ENCODE data around the gene FLYWCH2.

FLYWCH2 gene
- total RNA-seq, result 5.9 to 10.5 (median 7.5) reads per million in 4 donors

GRCh38 chr16:2882650-2883457 lies at the start of gene FLYWCH2:
FLYWCH2 (plus strand) TSS chr16:2883215; CDS start chr16:2896450, 13,235 bp downstream.
- DNase-seq, result peak; percentile 97 to 99 (median 98)

DNA sequence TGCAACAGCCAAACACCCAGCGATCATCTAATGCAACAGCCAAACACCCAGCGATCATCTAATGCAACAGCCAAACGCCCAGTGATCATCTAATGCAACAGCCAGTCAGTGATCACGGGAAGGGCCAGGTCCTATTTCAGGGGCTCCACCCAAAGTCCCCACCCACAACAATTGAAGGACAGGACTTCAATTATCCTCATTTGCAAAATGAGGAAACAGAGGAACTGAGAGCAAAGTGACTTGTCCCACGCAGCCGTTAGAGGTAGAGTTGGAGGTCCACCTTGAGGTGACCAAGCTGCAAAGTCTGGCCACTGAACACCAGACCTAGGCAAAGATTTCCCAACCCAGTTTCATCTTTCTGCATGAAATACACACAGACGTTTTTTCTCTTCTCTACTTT lies 49.2 kb upstream of the FLYWCH2 start:
- DNase-seq, result no peak

- DNase-seq, result no peak
Measured at GRCh38 chr16:2834968-2835367, 48.0 kb upstream of the FLYWCH2 start.

- no peak for DNase-seq
Measured at GRCh38 chr16:2835638-2836493, 47.1 kb upstream of the FLYWCH2 start.

- no peak for DNase-seq
Measured at GRCh38 chr16:2836646-2837508, 46.1 kb upstream of the FLYWCH2 start.

DNA sequence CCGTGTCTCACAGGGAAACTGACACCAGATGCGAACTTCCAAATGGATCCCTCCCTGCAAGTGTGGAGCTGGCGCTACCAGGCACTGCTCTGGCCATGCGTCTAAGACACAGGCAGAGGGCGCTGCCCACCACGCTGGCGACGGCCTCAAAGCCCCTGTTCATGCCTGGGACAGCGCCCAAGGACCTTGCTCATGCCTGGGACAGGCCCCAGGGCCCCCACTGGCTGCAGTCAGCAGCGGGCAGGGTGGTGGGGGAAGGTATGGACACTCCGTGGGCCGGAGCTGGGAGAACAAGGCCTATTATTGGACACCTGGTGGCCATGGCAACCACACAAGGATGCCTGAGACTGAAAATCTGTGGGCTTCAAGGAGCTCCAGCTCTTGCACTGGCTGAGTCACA lies 44.1 kb upstream of the FLYWCH2 start:
- peak in 4 of 5 donors; percentile 37 to 63 (median 44) for DNase-seq

DNA sequence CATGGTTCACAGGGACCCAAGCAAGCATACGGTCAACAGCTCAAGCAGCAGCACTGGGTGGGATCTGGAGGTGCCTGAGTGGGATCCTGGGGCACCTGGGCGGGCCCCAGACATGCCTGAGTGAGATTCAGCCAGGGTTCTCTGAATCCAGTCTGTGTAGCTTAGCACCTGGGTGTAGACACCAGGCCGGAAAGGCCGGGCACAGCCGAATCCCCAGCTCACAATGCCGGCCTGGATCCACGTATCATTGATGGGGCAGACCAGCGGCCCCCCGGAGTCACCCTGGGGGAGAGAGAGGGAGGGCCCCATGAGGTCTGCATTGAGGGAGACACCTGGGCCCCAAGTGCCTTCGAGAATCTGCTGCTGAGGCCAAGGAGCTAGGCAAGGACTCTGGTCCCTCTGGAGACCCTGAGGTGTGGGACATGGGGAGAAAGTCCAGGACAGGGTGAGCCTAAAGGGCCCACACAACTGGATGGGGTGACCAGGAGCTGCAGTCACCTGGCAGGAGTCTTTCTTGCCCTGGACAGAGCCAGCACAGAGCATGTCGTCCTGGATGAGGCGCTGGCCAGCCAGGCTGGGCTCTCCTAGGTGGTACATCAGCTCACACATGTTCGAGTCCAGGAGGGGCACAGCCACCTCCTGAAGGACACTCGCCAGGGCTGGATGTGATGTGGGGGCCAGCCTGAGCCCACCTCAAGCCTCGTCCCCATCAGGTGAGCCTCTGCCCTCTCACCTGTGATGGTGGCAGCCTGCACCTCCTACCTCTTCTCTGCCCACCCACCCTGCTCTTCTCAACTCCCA lies 43.2 kb upstream of the FLYWCH2 start:
- DNase-seq, result no peak

- DNase-seq, result no peak
Measured at GRCh38 chr16:2840914-2841313, 42.1 kb upstream of the FLYWCH2 start.

- no peak for DNase-seq
Measured at GRCh38 chr16:2841606-2842339, 41.2 kb upstream of the FLYWCH2 start.

DNA sequence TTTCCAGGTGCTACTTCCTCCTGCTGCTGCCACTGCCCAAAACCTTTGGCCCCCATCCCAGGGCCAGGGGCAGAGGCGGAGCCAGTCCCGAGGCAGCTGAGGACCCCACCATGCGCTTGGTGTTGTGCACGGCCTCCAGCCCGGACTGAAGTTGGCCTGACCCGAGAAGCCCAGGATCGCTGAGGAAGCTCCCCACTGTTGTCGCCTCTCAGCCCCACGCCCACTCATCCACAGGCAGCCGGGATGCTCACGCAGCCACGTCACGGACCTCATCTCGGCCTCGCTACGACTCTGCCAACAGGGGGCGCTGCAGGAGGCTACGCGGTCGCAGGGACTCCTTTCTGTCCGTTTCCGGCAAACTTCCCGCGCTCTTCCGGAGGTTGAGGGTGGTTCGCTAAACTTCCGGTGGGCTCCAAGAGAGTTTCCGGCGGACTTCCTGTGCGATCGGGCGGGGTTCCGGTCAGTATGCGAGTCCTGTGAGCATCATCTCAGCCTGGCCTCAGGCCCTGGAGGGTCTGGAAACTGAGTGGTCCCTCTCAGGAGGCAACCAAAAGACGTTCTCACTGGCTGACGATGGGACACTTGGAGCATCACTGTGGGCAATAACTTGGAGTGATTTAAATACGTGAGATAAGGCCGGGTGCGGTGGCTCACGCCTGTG lies 40.5 kb upstream of the FLYWCH2 start:
- DNase-seq, result peak in 4 of 5 donors; percentile 44 to 88 (median 47)

GRCh38 chr16:2843526-2843925 lies 39.5 kb upstream of the FLYWCH2 start:
- DNase-seq, result no peak

- no peak for DNase-seq
Measured at GRCh38 chr16:2845116-2845515, 37.9 kb upstream of the FLYWCH2 start.

DNA sequence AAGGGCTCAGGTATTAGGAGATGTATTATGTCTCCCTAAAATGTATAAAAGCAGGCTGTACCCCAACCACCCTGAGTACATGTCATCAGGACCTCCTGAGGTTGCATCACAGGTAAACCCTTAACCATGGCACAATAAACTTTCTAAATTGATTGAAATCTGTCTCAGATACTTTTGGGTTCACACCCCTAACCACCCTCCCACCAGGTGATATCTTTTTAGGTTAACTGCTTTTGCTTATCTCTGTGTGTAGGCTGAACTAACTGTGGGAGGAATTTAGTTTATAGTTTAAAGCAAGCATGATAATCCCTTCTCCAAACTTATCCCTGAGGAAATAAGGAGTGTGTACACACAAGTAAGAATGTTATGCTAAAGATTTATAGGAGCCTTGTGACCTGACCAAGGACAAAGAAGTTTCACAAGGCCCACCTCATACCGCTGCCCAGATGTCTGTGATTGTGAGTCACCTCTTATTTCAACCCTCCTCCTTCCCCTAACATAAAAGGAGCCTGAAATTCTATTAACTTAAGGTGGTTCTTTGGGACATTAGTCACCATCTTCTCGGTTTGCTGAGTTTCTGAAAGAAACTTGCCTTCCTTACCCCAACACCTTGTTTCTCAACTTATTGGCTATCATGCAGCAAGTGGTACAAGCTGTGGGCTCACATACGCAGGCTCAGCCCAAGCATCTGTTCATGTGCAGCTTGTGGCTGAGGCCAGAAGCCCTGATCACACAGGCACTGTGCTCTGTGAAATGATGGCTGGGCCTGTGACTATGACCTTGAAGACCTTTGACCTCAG lies 36.3 kb upstream of the FLYWCH2 start:
- no peak for DNase-seq

DNA sequence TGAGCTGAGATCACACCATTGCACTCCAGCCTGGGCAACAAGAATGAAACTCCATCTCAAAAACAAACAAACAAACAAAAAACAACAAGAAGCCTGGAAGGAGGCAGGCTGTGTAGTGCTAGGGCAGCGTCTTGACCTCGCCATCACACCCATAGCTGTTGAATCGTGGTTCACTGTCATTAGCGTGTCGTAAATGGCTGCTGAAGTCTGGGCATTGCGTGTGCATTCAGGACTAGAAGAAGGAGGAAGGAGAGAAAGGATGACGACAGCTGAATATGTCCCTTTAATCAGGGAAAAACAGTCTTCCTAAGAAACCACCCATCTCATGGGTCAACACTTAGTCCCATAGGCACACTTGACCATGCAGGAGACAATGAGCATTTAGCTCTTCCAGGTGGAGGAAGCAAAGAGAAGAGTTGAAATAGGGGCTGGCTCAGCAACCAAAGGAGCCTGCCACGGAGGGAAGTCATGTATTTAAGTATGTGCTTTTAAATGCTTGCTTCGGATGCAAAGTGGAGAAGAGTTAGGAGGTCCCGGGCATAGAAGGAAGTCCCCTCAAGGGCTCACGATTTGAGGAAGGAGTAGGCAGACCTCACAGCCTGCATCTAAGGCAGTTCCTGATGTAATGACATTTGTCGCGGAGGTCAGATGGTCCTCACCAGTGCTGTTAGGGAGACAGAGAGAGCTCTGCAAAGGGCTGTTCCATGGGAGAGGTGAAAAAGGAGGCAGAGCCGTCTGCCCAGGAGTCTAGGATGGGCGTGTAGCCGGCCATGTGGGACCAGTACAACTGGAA lies 33.9 kb upstream of the FLYWCH2 start:
- DNase-seq, result no peak

GRCh38 chr16:2852003-2852730 lies 30.8 kb upstream of the FLYWCH2 start:
- no peak for DNase-seq

DNA sequence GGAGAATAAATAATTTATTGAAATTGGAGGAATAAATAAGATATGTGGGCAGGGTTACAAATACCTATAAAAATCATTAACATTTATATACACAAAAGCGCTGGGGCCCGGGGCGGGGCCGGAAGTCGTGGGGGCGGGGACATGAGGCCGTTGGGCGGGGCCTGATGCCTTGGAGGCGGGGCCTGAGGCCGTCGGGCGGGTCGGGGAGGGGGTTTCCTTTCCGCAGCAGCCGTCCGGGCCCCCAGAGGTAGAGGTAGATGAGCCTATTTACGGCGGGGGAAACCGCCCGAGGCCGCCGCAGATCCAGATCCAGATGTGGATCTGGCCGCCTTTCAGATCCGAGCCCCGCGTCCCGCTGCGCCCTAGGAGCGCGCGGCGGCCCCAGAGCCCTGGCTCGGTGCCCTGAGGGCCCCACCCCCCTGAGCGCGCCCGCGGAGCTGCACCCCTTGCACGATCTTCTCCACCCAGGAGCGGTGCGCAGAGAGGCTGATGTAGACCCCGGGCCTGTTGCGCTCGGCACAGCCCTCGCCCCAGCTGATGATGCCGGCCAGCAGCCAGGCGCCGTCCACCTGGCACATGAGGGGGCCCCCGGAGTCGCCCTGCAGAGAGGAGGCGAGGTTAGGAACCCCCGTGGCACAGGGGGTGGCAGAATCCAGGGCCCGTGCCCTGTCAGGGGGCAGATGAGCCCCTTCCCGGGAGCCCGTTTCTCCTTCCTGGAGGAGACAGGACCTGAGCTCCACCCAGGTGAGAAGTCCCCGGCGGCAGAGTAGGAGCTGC lies 30.1 kb upstream of the FLYWCH2 start:
- DNase-seq, result no peak

DNA sequence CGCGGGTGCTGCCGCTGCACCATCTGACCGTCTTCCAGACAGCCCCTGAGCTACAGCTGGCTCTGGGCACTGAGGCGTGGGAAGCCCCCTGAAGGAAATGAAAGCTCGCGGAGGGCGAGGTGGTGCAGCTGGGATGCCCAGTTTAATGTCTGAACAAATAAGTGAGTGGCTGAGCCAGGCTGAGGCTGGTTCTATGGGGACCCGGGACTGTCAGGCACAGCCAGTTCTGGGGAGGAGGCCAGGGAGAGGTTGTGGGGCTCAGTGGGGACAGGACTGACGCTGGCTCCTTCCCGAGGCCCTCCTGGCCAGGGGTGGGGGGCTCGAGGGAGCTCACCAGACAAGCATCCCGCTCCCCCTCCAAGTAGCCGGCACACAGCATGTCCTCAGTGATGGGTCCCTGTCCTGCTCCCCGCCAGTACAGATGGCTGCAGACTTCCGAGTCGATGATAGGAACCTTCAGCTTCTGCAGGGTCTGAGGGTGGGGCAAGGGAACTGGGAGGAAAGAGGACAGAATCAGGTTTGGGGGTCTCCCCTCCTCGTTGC lies 29.4 kb upstream of the FLYWCH2 start:
- DNase-seq, result no peak
